HEK293T (cell line): Measurements from ENCODE around the gene NIM1K.

Experiments
- CTCF ChIA-PET: fragments of 350-600 bp; formaldehyde crosslinking; extraction: SDS; loops from one replicate; lab custom pipeline; 2021; ENCODE audit warnings: antibody characterized with exemption, inconsistent platforms; lab: Yijun Ruan, JAX
- POLR2A ChIA-PET: fragments of 350-600 bp; formaldehyde crosslinking; extraction: SDS; loops from one replicate; lab custom pipeline; 2020; ENCODE audit warnings: antibody characterized with exemption, inconsistent platforms; lab: Yijun Ruan, JAX
- DNase-seq: peaks from one replicate; pipeline ENCODE4 v3.0.0; 2012; ENCODE audit warnings: mixed read lengths; ENCODE audit errors: extremely low spot score
- ARNT ChIP-seq: fragments of 450-650 bp; IDR thresholded peaks from 2 replicates; pipeline ENCODE4 v1.6.1; 2017; ENCODE audit warnings: mild to moderate bottlenecking
- BHLHE40 ChIP-seq: fragments of 450-650 bp; IDR thresholded peaks from 2 replicates; pipeline ENCODE4 v1.6.1; 2016; ENCODE audit warnings: mild to moderate bottlenecking, moderate library complexity, borderline replicate concordance
- CTBP1 ChIP-seq: fragments of 450-650 bp; IDR thresholded peaks from 2 replicates; pipeline ENCODE4 v1.6.1; 2016; ENCODE audit warnings: borderline replicate concordance
- ELF4 ChIP-seq: fragments of 450-650 bp; IDR thresholded peaks from 2 replicates; pipeline ENCODE4 v1.6.1; 2017; ENCODE audit warnings: antibody characterized with exemption
- FOXA1 ChIP-seq: fragments of 450-650 bp; IDR thresholded peaks from 2 replicates; pipeline ENCODE4 v1.6.1; 2016; ENCODE audit warnings: mild to moderate bottlenecking
- FOXK2 ChIP-seq: fragments of 450-650 bp; IDR thresholded peaks from 2 replicates; pipeline ENCODE4 v1.6.1; 2016; ENCODE audit warnings: mild to moderate bottlenecking
- FOXM1 ChIP-seq: fragments of 450-650 bp; IDR thresholded peaks from 2 replicates; pipeline ENCODE4 v1.6.1; 2017; ENCODE audit warnings: mild to moderate bottlenecking, borderline replicate concordance
- HDGF ChIP-seq: fragments of 450-650 bp; IDR thresholded peaks from 2 replicates; pipeline ENCODE4 v1.6.1; 2017; ENCODE audit warnings: antibody characterized with exemption, borderline replicate concordance
- L3MBTL2 ChIP-seq: fragments of 450-650 bp; conservative IDR thresholded peaks from 2 replicates; pipeline ENCODE4 v1.6.1; 2016; ENCODE audit warnings: mild to moderate bottlenecking
- LEF1 ChIP-seq: fragments of 450-650 bp; IDR thresholded peaks from 2 replicates; pipeline ENCODE4 v1.6.1; 2017; ENCODE audit warnings: mild to moderate bottlenecking, borderline replicate concordance
- NFRKB ChIP-seq: fragments of 450-650 bp; IDR thresholded peaks from 2 replicates; pipeline ENCODE4 v1.6.1; 2016; ENCODE audit warnings: mild to moderate bottlenecking, moderate library complexity
- SP1 ChIP-seq: fragments of 450-650 bp; IDR thresholded peaks from 2 replicates; pipeline ENCODE4 v1.6.1; 2017
- SUZ12 ChIP-seq: fragments of 450-650 bp; IDR thresholded peaks from 2 replicates; pipeline ENCODE4 v1.6.1; 2016; ENCODE audit warnings: mild to moderate bottlenecking
- TARDBP ChIP-seq: fragments of 450-650 bp; IDR thresholded peaks from 2 replicates; pipeline ENCODE4 v1.6.1; 2016
- ZNF384 ChIP-seq: fragments of 450-650 bp; IDR thresholded peaks from 2 replicates; pipeline ENCODE4 v1.6.1; 2016
- TF ChIP-seq, protein P1 (sequence below): fragments of 450-650 bp; IDR thresholded peaks from 2 replicates; pipeline ENCODE4 v1.6.1; 2016

Gene NIM1K

DNA sequence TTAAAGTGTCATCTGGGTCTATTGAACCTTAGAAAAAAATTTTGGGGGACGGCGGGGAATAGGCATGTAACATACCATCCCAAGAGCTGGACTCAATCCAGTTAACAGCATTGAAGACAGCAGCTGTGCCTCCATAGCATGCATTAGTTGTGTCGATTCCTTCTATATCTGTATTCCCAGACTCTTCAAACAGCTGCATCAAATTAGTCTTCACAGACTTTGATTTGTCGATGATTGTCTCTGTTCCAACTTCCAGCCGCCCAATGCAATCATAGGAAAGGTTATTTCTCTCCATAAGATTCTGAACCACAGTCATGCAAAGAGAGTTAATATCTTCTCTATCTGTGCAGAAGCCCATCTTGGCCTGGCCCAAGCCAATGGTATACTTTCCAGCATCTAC is 106.4 kb downstream of the NIM1K start:
- TF ChIP-seq HDGF: no peak
- TF ChIP-seq FOXK2: no peak
- TF ChIP-seq ARNT: no peak
- no peak for TF ChIP-seq NFRKB
- TF ChIP-seq BHLHE40: no peak
- no peak for TF ChIP-seq TARDBP
- TF ChIP-seq LEF1: no peak
- no peak for TF ChIP-seq CTBP1
- TF ChIP-seq ZNF384: no peak
- TF ChIP-seq FOXM1: no peak
- TF ChIP-seq FOXA1: no peak
- no peak for TF ChIP-seq ELF4
- CTCF ChIA-PET: interaction anchor here (0.7 kb wide), 1 partner anchor 8 kb away, joined by 3 read pairs; no protein-coding TSS in a partner anchor
- POLR2A ChIA-PET: no interaction called here
- DNase-seq: no peak

DNA sequence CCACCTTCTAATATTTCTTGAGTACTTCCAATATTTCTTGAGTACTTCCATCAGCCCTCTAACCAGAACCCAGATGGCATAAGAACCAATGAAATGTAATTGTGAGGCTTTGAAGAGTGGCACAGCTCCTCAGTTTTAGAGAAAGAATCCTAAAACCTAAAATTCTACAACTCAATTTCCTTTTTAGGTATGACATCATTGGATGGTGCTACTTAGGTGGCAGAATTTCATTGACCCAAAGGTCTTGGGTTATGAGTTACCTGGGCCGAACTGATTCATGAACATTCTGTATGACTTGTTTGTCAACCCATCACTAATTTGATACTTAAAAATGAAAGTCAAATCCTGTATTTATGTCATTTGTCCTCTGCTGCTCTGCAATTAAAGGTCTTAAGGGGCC is 108.1 kb downstream of the NIM1K start:
- no peak for DNase-seq
- POLR2A ChIA-PET: interaction anchor here (0.8 to 1.0 kb wide), 2 partner anchors 12 to 179 kb away, joined by 3 read pairs; no protein-coding TSS in a partner anchor
- CTCF ChIA-PET: no interaction called here
- no peak for TF ChIP-seq SP1
- TF ChIP-seq ELF4: no peak
- no peak for TF ChIP-seq FOXM1
- TF ChIP-seq NFRKB: no peak

DNA sequence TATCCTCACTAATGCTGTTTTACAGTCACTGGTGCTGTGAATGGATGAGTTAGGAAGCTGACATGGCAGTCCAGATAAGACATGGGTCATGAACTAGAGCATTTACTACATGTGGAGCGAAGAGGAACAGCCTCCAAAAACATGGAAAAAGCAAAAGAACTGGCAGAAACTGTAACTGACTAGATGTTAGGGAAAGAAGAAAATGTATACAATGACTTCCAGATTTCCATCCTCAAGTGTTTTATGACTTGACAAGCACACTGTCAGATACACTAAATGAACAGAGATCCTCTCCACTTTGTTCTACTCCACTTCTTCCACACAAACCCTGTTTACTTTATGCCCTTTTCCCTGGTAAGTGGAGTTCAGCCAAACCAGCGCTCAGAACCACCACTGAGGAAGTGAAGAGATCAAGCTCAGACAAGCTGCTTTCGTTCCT is 109.6 kb downstream of the NIM1K start:
- CTCF ChIA-PET: no interaction called here
- POLR2A ChIA-PET: interaction anchor here (1.5 kb wide), 1 partner anchor 180 kb away, joined by 4 read pairs; no protein-coding TSS in a partner anchor

DNA sequence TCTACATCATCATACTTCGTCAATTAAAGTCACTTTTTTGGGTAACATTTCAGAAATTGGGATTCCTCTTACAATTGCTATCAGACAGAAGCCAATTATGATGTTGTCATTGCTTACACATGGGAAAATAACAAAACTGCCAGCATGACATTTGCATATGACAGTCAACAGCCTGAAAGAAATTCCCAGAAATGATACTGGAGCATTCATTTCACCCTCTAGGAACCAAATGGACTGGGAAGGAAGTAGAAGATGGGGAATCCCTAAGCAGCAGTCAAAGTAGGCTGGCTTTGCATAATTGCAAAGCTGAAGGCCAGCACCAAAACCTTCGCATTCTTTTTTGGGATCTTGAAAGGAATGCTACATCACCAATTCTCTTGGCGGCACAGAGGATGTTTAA is 110.5 kb downstream of the NIM1K start:
- ChIA-PET CTCF (no interaction called here), POLR2A (no interaction called here)
- no peak for DNase-seq
- TF ChIP-seq ZNF384: no peak
- TF ChIP-seq BHLHE40: no peak
- no peak for TF ChIP-seq SP1
- TF ChIP-seq FOXK2: no peak
- TF ChIP-seq ELF4: no peak
- TF ChIP-seq FOXA1: no peak
- no peak for TF ChIP-seq HDGF

More for the DNA sequence above, 109.6 kb downstream of the NIM1K start:
- TF ChIP-seq, protein P1, sequence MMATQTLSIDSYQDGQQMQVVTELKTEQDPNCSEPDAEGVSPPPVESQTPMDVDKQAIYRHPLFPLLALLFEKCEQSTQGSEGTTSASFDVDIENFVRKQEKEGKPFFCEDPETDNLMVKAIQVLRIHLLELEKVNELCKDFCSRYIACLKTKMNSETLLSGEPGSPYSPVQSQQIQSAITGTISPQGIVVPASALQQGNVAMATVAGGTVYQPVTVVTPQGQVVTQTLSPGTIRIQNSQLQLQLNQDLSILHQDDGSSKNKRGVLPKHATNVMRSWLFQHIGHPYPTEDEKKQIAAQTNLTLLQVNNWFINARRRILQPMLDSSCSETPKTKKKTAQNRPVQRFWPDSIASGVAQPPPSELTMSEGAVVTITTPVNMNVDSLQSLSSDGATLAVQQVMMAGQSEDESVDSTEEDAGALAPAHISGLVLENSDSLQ: no peak
- TF ChIP-seq FOXK2: no peak
- TF ChIP-seq FOXA1: no peak
- no peak for TF ChIP-seq L3MBTL2
- no peak for TF ChIP-seq CTBP1
- TF ChIP-seq ELF4: no peak
- TF ChIP-seq SUZ12: no peak
- TF ChIP-seq BHLHE40: no peak
- TF ChIP-seq ARNT: no peak
- no peak for TF ChIP-seq ZNF384
- DNase-seq: no peak

DNA sequence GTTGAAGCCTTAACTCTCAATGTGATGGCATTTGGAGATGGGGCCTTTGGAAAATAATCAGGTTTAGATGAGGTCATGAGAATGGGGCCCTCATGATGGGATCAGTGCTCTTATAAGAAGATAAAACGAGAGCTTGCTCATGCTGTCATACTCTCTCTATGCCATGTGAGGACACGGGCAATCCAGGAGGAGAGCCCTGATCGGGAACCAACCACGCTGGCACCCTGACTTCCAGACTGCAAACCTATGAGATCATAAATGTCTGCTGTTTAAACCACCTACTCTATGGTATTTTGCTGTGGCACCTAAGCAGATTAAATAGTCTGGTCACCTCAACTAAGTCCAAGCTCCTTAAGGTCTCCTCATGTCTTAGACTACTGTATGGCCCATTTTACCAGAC is 111.2 kb downstream of the NIM1K start:
- CTCF ChIA-PET: interaction anchor here (1.3 kb wide), 1 partner anchor 8 kb away, joined by 4 read pairs; no protein-coding TSS in a partner anchor
- POLR2A ChIA-PET: interaction anchor here (1.2 kb wide), 1 partner anchor 182 kb away, joined by 4 read pairs; the partner anchor contains the start of gene ZNF131
- DNase-seq: no peak
- TF ChIP-seq CTBP1 (no peak), ZNF384 (no peak), SUZ12 (no peak), FOXA1 (no peak), TARDBP (no peak), FOXK2 (no peak), BHLHE40 (no peak), FOXM1 (no peak), LEF1 (no peak), SP1 (no peak), ELF4 (no peak), HDGF (no peak)
- TF ChIP-seq, protein P1: no peak

DNA sequence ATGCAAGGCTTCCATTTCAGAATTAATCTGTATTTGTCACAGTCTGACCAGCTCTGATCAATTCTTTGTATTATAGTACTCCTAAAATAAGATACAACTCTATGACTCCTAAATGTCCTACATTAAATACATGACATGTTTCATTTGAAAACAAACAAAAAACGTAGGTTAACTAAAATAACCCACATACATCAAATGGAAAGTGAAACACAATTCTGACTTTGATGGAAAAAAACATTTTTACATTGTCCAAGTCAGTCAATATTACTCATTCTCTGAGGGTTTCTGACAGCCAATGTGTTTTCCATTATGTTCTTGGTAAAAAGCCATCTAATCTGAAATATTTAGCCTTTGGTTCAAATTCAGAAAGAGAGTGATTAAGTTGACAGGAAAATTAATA is 112.5 kb downstream of the NIM1K start:
- DNase-seq: no peak
- TF ChIP-seq ZNF384 (no peak), SP1 (no peak), FOXA1 (no peak), SUZ12 (no peak), FOXK2 (no peak), ELF4 (no peak), HDGF (no peak), CTBP1 (no peak), L3MBTL2 (no peak), BHLHE40 (no peak), TARDBP (no peak), LEF1 (no peak), NFRKB (no peak), ARNT (no peak), FOXM1 (no peak)
- TF ChIP-seq, protein P1: no peak
- CTCF ChIA-PET: interaction anchor here (1.3 kb wide), 1 partner anchor 9 kb away, joined by 4 read pairs; no protein-coding TSS in a partner anchor
- POLR2A ChIA-PET: no interaction called here
